Measurements from ENCODE around the gene GREB1.

Gene GREB1

DNA sequence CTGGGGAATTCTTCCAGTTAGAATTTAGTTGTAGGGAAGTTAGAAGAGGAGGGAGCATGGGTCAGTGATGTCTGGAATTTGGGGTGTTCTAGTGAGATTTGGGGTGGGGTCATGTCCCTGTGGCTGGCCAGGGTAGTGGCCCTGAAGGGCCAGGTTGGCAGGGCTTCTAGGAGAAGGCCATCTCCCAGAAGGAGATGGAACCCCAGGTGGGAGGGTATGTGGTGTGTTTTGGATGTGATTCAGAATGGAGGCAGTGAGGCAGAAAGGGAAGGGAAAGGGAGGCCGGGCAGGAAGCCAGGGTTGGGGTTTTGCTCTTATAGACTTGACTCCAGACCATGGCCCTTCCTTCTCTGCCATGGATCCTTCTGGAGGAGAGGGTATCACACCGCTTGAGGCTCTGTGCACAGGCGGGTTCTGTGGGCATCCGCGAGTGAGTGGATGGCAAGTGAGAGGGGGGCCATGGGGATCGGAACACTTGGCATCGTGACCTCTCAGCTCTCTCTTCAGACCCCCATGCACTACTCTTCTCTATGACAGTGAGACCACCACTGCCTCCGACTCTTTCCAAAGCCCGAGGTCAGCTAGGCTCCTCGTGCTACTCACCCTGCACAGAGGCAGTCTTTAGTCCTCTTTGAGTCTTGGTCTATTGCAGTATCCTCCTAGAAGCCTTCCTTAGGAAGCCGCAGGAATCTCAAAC lies 7.3 kb downstream of the GREB1 start:
- no peak for DNase-seq

DNA sequence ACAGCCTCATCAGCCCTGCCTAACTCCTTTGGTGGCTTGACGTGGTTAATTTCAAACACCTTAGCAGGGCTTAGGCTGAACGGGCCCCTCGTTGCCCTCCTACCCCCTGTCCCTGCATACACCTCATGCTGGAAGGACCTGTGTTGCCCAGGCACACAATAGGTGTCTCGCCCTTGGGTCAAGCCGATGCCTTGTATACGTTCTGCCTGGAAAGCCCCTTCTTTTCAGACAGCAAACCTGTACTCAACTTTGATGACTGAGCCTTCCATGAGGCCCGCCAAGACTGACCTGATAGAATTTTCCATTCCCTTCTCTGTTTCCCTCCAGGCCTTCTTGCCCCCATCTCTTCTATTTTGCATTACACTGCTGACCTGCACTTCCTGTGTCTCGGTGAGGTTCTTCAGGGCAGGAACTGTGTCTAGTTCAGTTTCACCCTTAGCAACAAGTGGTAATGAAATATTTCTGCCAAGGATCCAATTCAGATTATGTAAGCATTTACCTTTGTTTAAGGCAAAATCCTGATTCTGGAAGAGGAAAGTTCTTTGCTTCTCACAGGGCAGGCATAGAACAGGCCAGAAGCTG lies 7.9 kb downstream of the GREB1 start:
- DNase-seq: no peak

DNA sequence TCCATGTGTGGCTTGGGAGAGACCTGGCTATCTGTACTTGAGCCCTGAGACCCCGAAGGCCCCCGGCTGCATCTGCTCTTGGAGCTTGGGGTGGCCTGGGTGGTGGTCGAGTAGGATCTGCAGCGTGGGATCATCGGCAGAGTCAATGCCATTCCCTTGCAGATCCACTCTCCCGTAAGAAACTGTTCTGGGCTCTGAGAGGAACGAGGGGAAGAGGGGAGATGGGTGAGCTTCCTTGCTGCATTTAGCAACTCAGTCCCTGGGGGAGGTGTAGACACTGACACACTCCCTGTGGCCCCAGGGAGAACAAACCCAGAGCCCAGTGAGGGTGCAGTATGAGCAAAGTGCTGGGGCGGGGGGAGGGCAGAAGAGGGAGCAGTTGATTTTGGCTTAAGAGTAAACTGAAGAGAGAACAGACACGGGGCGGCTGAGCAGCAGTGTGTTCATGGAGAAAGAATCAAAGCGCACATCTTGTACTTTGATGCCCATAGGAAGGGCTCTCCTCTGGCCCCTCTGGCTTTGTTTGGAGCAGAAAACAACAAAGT lies 8.5 kb downstream of the GREB1 start:
- DNase-seq: no peak

DNA sequence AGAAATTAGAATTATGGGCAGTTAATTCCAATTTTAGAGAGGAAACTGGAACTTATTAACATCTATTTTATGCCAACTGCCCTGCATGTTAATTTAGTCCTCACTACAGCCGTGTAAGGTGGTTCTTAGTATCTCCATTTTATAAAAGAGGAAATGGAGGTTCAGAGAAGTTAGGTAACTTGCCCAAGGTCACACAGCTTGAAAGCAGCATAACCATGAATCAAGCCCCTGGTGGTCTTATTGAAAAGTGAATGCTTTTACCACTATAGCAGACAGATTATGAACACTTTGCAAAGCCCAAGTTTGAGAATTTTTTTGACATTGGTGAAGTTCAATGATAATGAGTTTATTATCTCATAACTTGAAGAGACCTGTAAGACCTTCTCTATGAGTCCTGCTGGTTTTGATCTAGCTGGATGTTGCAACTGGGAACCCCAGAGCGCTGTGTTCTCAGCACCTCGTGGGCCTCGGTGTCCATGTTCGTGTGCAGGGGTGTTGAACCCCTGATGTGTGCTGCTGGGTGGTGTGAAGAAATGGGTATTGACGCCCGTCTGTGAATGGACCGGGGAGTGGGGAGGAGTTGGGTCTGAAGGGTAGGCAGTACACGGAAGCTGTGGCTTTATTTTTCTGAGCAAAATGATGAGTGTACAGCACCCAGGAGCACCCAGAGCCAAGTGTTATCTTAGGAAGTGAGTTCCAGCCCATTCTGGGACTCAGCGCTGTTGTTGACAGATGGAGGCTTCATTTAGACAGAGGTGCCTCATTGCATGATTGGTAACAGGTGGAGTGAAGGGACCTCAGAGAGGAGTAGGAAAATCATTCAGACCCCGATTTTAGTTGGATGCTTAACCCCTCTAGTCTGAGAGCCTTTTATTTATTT lies 9.7 kb downstream of the GREB1 start:
- no peak for DNase-seq

DNA sequence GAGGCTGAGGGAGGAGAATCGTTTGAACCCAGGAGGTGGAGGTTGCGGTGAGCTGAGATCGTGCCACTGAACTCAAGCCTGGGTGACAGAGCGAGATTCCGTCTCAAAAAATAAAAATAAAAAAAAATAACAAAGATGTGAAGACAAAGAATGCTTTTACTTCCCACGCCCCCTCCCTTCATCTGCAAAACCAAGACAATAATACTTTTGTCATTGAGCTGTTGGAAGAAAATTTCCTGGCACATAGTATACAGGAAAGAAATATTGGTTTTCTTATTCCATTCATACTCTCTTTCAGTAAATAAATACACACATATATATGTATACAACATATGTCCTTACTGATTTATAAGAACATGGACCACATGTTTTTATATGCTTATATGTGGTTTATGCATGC lies 12.2 kb downstream of the GREB1 start:
- no peak for DNase-seq

DNA sequence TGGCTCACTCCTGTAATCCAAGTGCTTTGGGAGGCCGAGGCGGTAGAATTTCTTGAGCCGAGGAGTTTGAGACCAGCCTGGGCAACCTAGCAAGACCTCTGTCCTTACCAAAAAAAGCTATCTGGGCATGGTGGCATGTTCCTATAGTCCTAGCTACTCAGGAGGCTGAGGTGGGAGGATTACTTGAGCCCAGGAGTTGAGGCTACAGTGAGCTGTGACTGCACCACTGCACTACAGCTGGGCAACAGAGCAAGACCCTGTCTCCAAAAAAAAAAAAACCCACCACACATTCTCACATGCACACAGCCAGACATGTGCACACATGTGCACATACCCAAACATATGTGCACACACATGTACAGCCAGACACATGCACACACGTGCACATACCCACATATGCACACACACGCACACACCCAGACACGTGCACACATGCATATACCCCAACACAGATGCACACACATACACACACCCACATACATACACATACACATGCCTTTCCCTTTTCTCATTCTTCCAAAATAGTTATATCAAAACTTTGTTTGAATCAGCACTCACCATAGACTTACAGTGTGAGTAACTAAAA lies 14.2 kb downstream of the GREB1 start:
- DNase-seq: no peak

DNA sequence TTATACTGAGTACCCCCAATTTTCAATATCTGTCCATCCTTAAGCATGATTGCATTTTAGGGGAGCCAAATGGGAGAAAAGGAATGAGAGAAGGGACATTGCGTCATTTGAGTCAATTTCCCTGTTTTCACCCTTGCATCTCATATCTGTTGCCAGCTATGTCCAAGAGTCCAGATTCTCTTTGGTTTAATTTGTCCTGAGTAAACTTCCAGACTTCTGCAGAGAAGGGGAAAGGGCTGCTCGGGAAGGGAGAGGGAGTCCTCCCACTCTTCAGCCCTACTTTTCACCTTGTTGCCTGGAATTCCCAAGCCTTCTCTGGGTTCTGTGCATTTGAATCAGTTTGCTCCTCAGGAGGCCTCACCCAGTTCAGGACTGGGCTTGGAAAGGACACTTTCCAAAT lies 16.5 kb downstream of the GREB1 start:
- no peak for DNase-seq

DNA sequence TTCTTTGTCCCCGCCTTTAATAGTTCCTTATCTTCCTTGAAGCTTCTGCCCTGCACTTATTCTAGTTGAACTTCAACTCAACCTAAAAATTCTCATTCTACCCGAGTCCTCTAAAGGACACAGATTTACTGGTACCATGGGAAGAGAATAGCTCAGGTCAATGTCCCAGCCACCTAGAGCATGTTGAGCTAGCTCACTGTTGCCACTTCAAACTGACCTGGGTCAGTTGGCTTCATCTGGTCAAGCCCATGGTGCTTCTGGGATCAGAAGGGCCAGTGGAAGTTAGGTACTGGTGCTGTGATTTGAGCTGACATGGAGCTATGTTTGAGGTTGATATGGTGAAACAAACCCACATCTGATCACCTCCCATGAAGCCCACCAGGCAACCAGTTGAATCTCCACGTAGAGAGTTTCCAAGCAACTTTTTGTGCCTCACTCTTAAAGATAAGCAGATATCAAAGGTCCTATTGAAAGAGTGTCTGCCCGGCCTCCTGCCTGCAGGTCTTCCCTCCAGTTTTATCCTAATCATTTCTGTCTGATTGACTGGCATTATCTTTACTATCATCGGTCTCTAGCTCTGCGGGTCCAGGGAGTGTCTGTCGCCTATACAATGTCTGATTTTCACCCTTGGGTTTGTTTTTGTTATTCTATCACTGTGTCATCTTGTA lies 17.2 kb downstream of the GREB1 start:
- no peak for DNase-seq

DNA sequence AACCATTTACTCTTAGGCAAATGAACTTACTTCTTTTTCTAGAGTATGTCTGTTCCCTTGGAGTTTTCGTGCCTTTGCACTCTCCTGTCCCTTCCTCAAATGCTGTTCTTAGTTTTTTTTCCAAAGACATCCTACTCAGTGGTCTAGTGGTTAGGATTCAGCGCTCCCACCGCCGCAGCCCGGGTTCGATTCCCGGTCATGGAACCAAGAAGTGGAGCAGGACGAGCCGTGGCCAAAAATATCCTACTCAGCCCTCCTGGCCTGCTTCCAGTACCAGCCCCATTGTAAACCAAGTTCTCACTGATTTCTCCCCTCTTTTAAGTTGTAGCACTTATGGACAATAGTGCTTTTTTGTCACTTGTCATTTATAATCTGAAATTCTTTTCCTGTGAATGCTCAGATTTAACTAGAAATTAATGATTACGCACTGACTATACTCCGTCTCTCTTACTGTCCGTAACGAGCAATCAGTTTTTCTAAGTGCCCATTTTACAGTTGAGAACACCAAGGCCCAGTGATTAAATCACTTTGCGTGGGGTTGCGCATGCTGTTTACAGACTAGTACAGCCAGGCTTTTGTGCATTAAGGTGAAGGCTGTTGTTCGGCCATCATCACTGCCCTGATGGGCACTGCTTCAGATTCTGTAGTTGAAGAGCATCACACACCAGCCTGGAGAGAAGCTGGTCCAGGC lies 17.9 kb downstream of the GREB1 start:
- DNase-seq: no peak

DNA sequence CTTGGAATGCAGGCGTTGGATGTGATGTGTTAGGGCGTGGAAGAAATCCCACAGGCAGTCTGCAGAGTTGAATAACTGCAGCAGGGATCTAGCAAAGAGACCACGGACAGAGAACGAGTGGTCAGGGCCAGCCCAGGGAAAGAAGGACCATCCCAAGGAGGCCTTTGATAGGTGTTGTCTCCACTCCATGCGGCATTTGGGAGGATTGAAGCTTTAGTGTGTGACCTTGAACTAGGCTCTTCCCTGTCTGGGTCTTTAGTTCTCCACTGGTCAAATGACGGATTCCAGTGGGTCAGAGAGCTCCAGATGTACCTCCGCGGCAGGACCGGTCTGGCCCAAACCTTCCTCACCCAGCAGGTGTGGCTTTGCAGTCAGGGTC lies 18.4 kb downstream of the GREB1 start:
- no peak for DNase-seq

DNA sequence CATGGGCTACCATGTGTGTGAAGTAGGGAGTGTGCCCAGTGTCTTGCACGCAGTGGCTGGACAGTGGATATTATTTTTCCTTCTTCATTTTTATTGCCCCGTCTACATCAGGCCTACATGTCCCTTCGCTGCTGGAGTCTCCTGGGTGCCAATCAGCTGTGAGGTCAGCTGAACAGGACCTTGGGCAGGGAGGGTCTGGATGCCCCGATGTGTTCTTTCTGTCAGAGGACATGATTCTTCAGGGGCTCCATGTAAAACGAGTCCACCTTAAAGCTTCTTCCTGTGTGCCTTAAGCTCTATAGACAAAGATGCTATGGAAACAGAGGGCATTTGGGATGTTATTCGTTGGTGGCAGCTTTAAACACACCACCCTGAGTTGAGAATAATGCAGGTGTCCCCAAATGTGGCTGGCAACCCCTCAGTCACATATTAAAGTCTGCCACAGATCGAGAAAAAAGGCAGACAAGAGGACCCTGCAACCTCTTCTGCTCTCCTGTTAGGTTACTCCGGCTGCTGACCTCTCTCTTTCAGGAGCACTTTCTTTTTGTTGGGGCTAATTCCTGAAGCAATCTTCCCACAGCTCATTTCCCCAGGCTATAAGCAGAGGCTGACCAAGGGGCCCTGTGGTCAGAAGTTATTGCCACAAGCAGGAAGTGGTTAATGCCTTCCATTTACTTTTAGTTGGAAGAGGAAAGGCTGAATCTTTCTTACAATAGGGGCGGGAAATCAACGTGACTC lies 20.0 kb downstream of the GREB1 start:
- no peak for DNase-seq

DNA sequence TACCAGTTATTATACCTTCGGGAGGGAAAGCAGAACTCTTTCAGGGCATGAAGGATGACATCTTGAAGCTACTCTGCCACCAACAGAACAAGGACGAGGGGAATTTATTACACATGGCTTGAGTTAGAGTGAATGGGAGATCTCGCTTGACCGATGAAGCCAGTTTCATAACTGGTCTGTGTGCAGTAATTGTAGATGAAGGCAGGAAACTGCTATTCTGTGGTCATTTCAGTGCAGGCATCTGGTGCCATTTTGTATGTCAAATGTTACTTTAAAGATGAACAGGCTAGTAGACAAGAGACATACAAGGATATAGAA lies 20.5 kb downstream of the GREB1 start:
- no peak for DNase-seq

DNA sequence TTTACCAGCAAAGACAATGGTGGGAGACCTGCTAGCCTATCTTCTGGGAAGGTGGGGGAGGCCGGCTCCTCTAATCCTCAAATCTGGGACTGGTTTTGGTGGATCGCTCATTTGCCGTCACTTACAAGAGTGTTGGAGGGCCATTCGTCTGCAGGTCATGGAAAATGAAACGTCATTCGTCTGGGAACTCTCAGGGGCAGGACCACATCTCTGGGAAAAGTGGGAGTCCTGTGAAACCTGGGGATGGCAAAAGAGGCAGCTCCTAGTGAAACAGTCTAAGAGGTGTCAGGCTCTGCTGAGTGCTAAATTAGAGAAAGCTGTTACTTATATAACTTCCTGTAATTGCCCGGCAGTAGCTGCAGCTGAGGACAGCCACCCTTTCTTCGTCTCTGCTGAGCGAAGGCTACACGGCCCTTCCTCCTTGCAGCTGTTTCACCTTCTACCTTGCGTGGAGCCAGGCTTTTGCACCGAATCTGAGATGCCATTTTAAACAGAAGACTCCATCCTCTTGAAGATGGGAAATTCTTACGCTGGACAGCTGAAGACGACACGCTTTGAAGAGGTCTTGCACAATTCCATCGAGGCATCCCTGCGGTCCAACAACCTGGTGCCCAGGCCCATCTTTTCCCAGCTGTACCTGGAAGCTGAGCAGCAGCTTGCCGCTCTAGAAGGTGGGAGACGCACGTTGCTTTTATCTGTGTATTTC lies 22.4 kb downstream of the GREB1 start:
- no peak for DNase-seq

DNA sequence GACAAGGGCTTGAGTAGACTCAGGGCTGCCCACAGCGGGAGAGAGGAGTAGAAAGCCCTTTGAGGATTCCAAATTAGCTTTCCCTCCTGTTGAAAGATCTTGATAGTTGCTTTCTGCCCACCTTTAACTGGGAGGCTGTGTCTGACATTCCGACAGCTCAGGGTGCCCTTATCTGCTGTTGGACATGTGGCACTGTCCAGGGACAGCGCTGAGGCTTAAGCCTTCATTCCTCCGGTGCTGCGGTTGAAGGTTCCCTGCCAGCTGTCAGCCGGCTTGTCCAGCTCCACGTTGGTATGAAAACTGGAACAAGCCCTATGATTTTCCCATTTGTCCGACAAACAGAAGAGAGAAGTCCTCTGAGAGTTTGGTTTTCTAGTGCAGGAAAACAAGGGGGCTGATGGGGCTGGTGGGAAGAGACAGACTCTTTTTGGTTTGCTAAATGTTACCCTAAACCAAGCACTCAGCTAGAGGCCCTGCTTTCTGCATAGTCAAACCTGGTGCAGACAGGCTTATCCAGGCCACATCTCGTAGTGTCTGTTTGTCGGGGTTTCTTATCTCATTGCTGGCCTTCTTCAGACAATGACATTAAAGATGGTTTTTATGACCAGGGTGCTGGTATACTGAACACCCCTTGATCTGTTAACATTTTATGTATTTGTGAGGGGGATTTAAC lies 24.5 kb downstream of the GREB1 start:
- no peak for DNase-seq

DNA sequence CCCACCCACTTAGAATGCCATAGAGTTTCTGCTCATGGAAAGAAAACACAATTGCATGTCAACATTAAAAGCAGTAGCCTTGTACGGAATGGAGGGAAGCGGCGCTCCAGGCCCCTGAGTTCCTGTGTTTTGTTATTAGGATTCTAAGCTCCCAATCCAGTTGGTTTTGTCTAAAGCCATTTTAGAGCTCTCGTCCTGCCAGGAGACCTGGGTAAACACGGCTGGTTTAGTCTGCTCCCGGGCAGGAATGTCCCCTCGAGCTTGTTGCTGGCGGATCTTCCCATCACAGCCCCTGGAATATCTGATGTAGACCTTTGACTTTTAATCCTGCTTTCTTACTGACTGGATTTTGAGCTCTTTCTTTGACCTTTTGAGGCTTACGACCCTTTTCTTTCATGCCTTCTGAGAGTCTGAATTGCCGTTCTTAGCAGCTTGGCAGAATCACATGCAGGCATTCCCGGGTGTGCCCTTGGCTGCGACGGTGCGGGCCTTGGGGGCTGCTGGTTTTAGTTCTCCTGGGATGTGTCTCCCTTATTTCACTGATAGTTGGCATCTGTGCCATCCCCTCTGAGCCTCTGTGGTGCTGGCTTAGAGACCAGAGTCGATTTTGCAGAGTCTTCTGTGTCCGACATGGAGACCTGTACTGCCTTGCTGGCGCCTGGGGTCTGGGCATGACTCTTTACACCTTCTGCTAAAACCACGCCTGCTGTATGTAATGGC lies 25.4 kb downstream of the GREB1 start:
- no peak for DNase-seq

DNA sequence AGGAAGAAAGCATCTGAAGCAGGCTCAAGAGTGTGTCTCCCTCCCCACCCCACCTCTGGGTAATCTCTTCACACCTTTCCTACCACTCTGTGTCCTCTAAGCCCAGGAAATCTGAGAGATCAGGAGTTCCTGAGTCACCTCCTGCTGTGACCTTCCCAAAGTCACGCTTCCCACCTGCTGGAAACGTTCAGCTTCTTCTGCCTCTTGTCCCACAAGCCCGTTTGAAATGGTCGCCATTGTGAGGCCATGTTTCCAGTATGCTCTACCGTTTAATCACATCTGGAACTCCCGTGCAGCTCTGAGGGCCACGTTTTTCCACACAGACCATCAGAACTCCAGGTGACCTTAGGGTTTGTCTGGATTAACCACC lies 25.9 kb downstream of the GREB1 start:
- no peak for DNase-seq

DNA sequence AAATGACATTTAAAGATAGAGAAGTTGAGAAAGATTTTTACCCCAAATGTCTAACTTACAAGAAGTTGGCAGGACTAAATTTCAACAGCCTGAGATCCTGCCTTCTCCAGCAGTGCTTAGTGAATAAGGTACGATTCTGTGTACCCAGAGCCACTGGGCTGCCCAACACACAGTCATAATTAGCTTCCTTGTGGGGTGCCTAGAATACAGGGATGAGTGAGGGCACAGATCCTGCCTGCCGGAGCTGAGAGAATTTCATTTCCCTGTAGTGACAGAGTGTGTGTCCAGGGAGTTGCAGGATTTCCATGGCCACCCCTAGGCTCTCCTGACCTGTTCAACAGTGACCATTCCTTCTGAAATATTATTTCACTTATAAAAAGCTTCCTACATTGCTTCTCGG lies 27.0 kb downstream of the GREB1 start:
- no peak for DNase-seq

DNA sequence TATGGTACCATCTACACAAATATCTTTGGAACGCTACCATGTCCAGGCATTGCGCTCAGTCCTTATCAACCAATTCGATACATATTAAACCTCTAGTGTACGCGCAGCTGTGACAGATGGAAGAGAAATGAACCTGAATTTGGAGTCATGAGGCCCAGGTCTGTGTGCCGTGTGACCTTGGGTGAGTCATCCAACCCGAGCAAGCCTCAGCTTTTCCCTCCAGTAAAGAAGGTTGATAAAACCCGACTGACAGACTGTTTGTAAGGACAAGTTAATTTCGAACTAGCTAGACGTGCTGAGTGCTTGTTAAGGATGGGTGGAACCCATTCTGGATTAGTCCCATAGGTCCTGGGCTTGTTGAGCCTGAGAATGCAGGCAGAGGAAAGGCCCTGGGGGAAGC lies 28.2 kb downstream of the GREB1 start:
- DNase-seq: no peak

DNA sequence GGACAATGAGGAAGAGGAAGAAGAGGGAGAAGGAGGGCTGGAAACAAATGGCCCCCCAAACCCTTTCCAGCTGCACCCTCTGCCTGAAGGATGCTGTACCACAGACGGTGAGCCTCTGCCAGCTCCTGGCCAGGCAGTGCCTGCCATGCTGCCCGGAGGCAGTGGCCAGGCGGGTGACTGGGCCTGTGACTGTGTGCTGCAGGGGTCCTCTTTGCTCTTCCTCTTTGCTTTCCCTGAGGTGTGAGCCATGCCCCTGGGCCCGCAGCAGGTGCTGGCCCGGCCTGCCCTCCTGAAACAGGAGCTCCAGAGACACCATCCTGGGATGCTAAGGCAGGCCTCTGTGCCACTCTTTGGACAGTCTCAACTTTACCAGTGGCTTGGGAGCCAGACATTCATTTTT lies 28.6 kb downstream of the GREB1 start:
- no peak for DNase-seq

All from activated gamma-delta T cell (primary cell).